Stomach (tissue), 4 donors: ENCODE results near the gene TOR1AIP1.

ENCODE experiments used
- EP300 ChIP-seq: sonication (generic); formaldehyde crosslinking; IDR thresholded peaks from one replicate; pipeline ENCODE4 v1.6.1; 2017; ENCODE audit warnings: antibody characterized with exemption
- POLR2A ChIP-seq, 4 donors: fragments of 450-650 bp; IDR thresholded peaks; one replicate each; pipeline ENCODE4 v1.6.1; 2016; ENCODE audit warnings: antibody characterized with exemption in 4 of 4, control low read depth in 2 of 4, mild to moderate bottlenecking in 1 of 4, moderate library complexity in 1 of 4
- POLR2AphosphoS5 ChIP-seq, 3 donors: sonication (generic); formaldehyde crosslinking; IDR thresholded peaks; one replicate each; pipeline ENCODE4 v1.6.1; 2016; ENCODE audit warnings: antibody characterized with exemption in 3 of 3
- TF ChIP-seq, protein P1 (sequence below), 7 experiments: fragments of 450-650 bp in 4 of 7; fragments of 200-600 bp in 3 of 7; sonication (generic) in 3 of 7; IDR thresholded peaks; one replicate each; pipeline ENCODE4 v1.5.1; 2016 to 2019; ENCODE audit warnings: antibody characterized with exemption in 7 of 7, control low read depth in 2 of 7, mild to moderate bottlenecking in 1 of 7

DNA sequence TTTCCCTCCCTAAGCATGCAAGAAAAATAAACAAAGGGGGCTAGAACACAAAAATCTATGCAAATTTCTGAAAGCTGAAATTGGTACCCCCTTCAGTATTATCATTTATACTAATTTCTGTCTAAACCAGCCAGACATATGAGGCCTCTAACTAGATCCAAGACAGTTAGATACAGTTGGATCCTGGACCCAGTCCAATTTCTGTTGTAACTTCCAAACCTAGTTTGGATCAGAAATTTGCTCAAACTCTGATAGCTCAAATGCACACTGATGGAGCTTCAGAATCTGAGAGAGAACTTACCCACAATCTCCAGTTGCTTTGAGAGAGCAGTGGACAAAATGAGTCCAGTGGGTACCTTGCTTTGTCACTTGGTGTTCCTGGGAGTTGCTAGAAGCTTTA lies 84.5 kb downstream of the TOR1AIP1 start:
- TF ChIP-seq, protein P1, sequence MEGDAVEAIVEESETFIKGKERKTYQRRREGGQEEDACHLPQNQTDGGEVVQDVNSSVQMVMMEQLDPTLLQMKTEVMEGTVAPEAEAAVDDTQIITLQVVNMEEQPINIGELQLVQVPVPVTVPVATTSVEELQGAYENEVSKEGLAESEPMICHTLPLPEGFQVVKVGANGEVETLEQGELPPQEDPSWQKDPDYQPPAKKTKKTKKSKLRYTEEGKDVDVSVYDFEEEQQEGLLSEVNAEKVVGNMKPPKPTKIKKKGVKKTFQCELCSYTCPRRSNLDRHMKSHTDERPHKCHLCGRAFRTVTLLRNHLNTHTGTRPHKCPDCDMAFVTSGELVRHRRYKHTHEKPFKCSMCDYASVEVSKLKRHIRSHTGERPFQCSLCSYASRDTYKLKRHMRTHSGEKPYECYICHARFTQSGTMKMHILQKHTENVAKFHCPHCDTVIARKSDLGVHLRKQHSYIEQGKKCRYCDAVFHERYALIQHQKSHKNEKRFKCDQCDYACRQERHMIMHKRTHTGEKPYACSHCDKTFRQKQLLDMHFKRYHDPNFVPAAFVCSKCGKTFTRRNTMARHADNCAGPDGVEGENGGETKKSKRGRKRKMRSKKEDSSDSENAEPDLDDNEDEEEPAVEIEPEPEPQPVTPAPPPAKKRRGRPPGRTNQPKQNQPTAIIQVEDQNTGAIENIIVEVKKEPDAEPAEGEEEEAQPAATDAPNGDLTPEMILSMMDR (IDR thresholded peaks at IDR 0.05) = no peak
- TF ChIP-seq POLR2AphosphoS5 (IDR thresholded peaks at IDR 0.05) (no peak), POLR2A (IDR thresholded peaks at IDR 0.05) (no peak), EP300 (no peak)
